HG02571 (cell line): ENCODE data around the gene LHX3.
"Not testable (repeated sequence)": the region's sequence is repeated elsewhere in the genome, so short reads cannot be mapped to it uniquely, and the experiment has no call there.

Source experiments
- ATAC-seq: cut with Tn5 transposase; IDR thresholded peaks from one replicate; pipeline ENCODE4 v1.9.1; 2021; ENCODE audit warnings: mild to moderate bottlenecking, moderate library complexity; ENCODE audit not compliant: unreplicated experiment

The LHX3 gene

DNA sequence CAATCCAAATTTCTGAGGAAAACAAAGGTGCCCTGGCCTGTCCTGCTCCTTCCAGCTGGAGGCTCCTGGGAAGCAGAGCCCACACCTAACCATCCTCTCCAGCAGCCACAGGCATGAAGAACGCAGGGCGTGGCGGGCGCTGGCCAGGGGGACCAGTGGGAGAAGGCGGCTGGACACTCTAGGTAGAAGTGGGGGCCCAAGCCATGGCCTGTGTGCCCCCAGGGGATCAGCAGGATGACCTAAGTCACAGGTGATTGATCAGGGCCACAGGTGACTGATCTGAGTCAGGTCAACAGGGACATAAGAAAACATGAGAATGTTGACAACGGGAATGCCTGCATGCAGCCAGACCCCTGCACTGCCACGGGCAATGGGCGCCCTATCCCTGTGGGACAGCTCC lies 37.3 kb upstream of the LHX3 start:
- ATAC-seq = no peak

DNA sequence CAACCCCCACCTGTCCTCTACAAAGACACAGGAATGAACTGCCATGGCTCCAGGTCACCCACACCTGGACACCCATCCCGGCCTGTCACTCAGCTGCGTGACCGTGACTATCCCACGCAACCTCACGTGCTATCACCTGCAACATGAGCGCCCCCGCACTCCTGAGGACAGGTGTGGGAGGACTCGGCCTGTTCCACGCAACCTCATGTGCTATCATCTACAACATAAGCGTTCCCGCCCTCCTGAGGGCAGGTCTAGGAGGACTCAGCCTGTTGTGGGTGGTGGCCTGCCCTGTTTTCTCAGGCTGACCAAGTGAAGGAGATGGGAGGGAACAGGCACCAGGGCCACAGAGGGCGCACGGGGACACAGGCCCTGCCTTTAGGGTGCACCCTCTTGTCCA lies 36.6 kb upstream of the LHX3 start:
- ATAC-seq = no peak

- no peak for ATAC-seq
Measured at GRCh38 chr9:136240941-136241340, 36.0 kb upstream of the LHX3 start.

DNA sequence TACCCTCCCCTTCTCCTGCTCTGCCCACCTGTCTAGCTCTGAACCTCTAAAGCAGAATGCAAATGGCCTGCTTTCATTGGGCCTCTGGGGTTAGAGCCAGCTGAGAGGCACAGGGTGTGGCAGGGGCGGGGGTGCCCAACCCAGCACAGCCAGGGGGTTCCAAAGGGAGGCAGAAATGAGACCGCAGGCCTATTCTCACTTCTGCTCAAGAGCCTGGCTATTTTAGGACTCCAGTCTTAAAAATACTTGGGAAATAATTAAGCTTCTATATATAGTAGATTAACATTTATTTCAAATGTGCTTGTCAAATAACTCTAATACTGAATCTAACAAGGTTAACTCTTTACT lies 35.0 kb upstream of the LHX3 start:
- no peak for ATAC-seq

DNA sequence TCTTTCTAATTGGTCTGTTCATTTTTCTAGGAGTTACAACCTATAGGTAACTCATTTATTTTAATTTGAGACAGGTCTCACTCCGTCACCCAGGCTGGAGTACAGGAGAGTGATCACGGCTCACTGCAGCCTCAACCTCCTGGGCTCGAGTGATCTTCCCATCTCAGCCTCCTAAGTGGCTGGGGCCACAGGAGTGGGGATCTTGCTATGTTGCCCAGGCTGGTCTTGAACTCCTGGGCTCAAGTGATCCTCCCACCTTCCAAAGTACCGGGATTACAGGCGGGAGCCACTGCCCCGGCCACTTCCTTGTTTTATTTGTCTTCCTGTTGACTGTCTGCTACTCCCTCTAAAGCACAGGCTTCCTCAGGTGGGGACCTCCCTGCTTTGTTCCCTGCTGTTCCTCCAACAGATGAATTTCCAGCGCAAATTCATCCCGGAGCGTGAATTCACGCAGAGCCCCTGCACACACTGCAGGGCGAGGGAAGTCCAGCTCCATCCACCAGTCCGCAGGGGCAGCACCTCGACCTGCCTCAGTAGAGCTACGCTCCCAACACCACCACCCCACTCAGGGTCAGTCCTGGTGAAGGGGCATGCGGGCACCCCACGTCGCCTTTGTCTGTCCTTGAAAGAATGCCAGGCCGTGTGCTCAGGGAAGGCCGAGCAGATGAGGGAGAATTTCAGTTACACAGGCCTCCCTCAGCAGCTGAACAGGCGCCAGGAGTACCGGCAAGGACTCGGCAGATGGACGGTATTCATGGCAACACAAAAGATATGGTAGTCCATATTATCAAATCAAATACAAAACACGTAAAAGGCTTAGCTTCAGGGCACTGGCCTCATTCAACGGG lies 34.4 kb upstream of the LHX3 start:
- ATAC-seq = no peak

GRCh38 chr9:136238342-136238732 lies 33.4 kb upstream of the LHX3 start:
- ATAC-seq = no peak

GRCh38 chr9:136237486-136238341 lies 32.8 kb upstream of the LHX3 start:
- no peak for ATAC-seq

DNA sequence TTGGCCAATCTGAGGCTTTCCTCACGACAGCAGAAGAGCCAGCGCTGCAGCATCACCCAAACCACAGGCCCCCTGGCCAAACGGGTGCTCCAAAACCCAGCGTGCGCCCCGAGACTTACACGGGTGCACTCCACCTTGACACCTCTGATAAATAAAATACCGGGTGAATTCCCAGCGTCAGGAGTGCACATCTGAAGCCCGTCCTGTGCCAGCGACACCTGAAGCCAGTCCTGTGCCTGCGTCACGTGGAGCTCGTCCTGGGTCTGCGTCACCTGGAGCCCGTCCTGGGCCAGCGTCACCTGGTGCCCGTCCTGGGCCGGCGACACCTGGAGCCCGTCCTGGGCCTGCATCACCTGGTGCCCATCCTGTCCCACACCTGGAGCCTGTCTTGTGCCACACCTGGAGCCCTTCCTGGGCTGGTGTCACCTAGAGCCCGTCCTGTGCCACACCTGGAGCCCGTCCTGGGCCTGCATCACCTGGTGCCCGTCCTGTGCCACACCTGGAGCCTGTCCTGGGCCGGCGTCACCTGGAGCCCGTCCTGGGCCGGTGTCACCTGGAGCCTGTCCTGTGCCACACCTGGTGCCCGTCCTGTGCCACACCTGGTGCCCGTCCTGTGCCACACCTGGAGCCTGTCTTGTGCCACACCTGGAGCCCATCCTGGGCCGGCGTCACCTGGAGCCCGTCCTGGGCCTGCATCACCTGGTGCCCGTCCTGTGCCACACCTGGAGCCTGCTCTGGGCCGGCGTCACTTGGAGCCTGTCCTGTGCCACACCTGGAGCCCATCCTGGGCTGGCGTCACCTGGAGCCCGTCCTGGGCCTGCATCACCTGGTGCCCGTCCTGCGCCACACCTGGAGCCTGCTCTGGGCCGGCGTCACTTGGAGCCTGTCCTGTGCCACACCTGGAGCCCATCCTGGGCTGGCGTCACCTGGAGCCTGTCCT lies 31.8 kb upstream of the LHX3 start:
- not testable (repeated sequence) for ATAC-seq

DNA sequence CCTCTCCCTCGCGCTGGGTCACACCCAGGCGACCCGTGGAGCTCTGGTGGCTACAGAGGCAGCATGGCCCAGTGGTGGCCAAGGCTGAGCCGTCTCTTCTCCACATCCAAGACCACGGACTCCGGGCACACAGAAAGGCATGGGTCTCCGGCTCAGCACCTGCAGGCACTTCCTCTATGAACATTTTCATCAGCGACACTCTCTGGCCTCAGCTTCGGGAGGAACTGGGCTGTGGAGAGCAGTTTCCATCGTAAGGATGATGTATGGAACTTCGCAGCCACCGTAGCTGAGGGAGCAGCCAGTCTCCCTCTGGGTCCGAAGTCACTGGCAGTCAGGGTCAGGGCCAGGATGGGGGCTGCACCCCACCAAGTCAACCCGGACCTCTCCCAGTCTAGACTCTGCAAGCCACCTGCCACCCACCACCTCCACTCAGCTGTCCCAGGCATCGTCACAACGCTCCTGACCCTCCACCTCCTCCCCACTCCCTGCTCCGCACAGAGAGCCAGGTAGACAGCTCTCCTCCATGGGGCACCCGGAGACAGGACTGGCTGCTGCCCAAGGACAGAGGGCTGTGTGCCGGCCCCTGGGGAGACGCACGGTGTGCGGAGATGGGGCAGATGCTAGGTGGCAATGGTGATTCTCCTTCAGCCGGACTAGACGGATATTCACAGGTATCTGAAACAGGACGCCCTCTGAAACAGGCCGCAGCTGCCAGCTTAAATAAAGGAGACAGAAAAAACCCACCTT lies 31.0 kb upstream of the LHX3 start:
- no peak for ATAC-seq

GRCh38 chr9:136235171-136235570 lies 30.2 kb upstream of the LHX3 start:
- ATAC-seq = no peak

DNA sequence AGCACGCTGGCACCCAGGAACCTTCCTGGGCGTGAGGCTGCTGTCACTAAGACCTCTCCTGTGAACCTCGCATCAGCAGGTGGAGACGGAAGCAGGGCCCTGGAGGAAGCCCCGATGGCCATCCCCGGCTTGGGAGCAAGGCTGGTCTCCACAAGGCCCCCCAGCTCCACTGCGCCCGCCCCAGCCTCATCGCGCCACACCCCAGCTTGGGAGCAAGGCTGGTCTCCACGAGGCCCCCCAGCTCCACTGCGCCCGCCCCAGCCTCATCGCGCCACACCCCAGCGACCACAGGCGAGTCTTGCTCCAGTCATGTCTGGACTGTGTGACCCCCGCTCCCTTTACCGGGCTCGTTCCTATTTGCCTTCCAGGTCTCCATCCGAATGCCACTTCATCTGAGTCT lies 29.7 kb upstream of the LHX3 start:
- ATAC-seq = no peak

- no peak for ATAC-seq
Measured at GRCh38 chr9:136233868-136234267, 28.9 kb upstream of the LHX3 start.

DNA sequence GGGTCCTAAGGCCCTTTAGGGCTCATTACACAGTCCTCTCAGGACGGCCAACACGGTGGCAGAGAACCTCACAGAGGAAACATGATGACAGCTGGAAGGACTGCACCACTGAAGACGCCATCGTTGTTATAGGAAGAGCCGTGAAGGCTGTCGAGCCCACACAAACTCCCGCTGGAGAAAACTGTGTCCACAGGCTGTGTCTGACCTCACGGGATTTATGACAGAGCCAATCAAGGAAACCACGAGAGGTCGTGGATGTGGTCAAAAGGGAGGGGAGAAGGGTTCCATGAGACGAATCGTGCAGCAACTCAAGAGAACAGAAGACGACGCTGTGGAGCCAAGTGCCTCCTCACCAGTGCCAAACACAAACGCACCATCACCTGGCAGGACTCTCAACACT lies 28.5 kb upstream of the LHX3 start:
- no peak for ATAC-seq

GRCh38 chr9:136232969-136233368 lies 28.0 kb upstream of the LHX3 start:
- ATAC-seq = no peak

- ATAC-seq = no peak
Measured at GRCh38 chr9:136231478-136232297, 26.8 kb upstream of the LHX3 start.

GRCh38 chr9:136230773-136231172 lies 25.8 kb upstream of the LHX3 start:
- ATAC-seq = no peak

- no peak for ATAC-seq
Measured at GRCh38 chr9:136230365-136230764, 25.4 kb upstream of the LHX3 start.

- no peak for ATAC-seq
Measured at GRCh38 chr9:136229096-136230065, 24.5 kb upstream of the LHX3 start.
